GM18873 (cell line): ENCODE measurements around the gene PAGR1.

ENCODE experiments used
- ATAC-seq: cut with Tn5 transposase; IDR thresholded peaks from one replicate; pipeline ENCODE4 v1.9.1; 2021; ENCODE audit warnings: mild to moderate bottlenecking, moderate library complexity, moderate number of reproducible peaks; ENCODE audit not compliant: unreplicated experiment, low FRiP score

Gene PAGR1

GRCh38 chr16:29834079-29834478 is 18.1 kb downstream of the PAGR1 start:
- no peak for ATAC-seq

GRCh38 chr16:29835926-29836325 is 20.0 kb downstream of the PAGR1 start:
- no peak for ATAC-seq

- ATAC-seq, result no peak
Measured at GRCh38 chr16:29836623-29837022, 20.7 kb downstream of the PAGR1 start.

GRCh38 chr16:29837841-29838240 is 21.9 kb downstream of the PAGR1 start:
- ATAC-seq, result no peak

GRCh38 chr16:29839822-29840221 is 23.9 kb downstream of the PAGR1 start:
- ATAC-seq, result no peak

GRCh38 chr16:29840240-29840639 is 24.3 kb downstream of the PAGR1 start:
- ATAC-seq, result no peak

GRCh38 chr16:29841631-29842030 is 25.7 kb downstream of the PAGR1 start:
- ATAC-seq, result no peak

GRCh38 chr16:29842732-29843346 is 26.9 kb downstream of the PAGR1 start:
- ATAC-seq, result no peak

- ATAC-seq, result no peak
Measured at GRCh38 chr16:29843931-29844330, 28.0 kb downstream of the PAGR1 start.

GRCh38 chr16:29844575-29845331 is 28.8 kb downstream of the PAGR1 start:
- ATAC-seq, result no peak

GRCh38 chr16:29845656-29846055 is 29.7 kb downstream of the PAGR1 start:
- ATAC-seq, result no peak

GRCh38 chr16:29848420-29849297 is 32.7 kb downstream of the PAGR1 start:
- no peak for ATAC-seq

- no peak for ATAC-seq
Measured at GRCh38 chr16:29849505-29849904, 33.6 kb downstream of the PAGR1 start.

GRCh38 chr16:29850998-29851397 is 35.0 kb downstream of the PAGR1 start:
- no peak for ATAC-seq

GRCh38 chr16:29852654-29853053 is 36.7 kb downstream of the PAGR1 start:
- no peak for ATAC-seq

GRCh38 chr16:29854520-29855100 is 38.7 kb downstream of the PAGR1 start:
- no peak for ATAC-seq

- no peak for ATAC-seq
Measured at GRCh38 chr16:29857133-29857760, 41.3 kb downstream of the PAGR1 start.

GRCh38 chr16:29858149-29858849 is 42.3 kb downstream of the PAGR1 start:
- ATAC-seq, result no peak

GRCh38 chr16:29858974-29859373 is 43.0 kb downstream of the PAGR1 start:
- ATAC-seq, result no peak

- ATAC-seq, result no peak
Measured at GRCh38 chr16:29860218-29860617, 44.3 kb downstream of the PAGR1 start.
